ENCODE data around the gene NCAPG. TPM values are rescaled to one million over a fixed set of nuclear protein-coding genes. Genes with fewer than 3 reads are reported as not detected.
A peak's percentile ranks its signal among the peaks of the same experiment; 100 is the strongest.

The NCAPG gene
- total and polyA plus RNA-seq, 2 donors (not counting 1 experiment from before 2014, with no cell fraction given), result 8.0 to 10.1 TPM

GRCh38 chr4:17877661-17878060 is 66.9 kb downstream of the NCAPG start:
- Histone ChIP-seq H3K27me3 (ENCODE audit: control insufficient read depth, insufficient read depth, low read length) (no peaks in the 10 kb centered on the region), H3K27ac (ENCODE audit: insufficient read depth, low read length) (no peak overlapping the region), H3K79me2 (ENCODE audit: control insufficient read depth, insufficient read depth, low read length) (no peaks in the 10 kb centered on the region), H3K9ac (ENCODE audit: insufficient read depth, low read length) (no peak overlapping the region), H3K9me3 (ENCODE audit: control insufficient read depth, insufficient read depth, low read depth, low read length) (no peaks in the 10 kb centered on the region), H4K20me1 (ENCODE audit: control insufficient read depth, extremely low read depth, insufficient read depth, low read length) (no peaks in the 10 kb centered on the region), H3K4me1 (ENCODE audit: control insufficient read depth, extremely low read depth, insufficient read depth, low read length) (no peaks in the 10 kb centered on the region), H3K4me2 (ENCODE audit: extremely low read depth, insufficient read depth, low read length) (no peak overlapping the region), H2AFZ (ENCODE audit: low read length) (no peak overlapping the region), H3K36me3 (ENCODE audit: control insufficient read depth, insufficient read depth, low read length) (no peaks in the 10 kb centered on the region), H3K4me3 (replicated peaks in 1 of 4; ENCODE audit: control extremely low read depth in 1 of 4, insufficient read depth in 1 of 4, low read depth in 3 of 4, low read length in 4 of 4) (no peak overlapping the region)
- DNase-seq (ENCODE audit: low read depth in 2 of 2), result no peak
- TF ChIP-seq EZH2 (IDR thresholded peaks at IDR 0.05; ENCODE audit: low read length, missing control alignments) (no peak), CTCF (conservative IDR thresholded peaks at IDR 0.05 in 1 of 2, IDR thresholded peaks at IDR 0.05 in 1 of 2; ENCODE audit: low read depth in 1 of 2, low read length in 2 of 2) (no peak)

- no peaks in the 10 kb centered on the region for H3K36me3 ChIP-seq (ENCODE audit: control insufficient read depth, insufficient read depth, low read length)
- no peak for TF ChIP-seq EZH2 (IDR thresholded peaks at IDR 0.05; ENCODE audit: low read length, missing control alignments)
- no peak for TF ChIP-seq CTCF (conservative IDR thresholded peaks at IDR 0.05 in 1 of 2, IDR thresholded peaks at IDR 0.05 in 1 of 2; ENCODE audit: low read depth in 1 of 2, low read length in 2 of 2)
- DNase-seq (ENCODE audit: low read depth in 2 of 2), result peak; percentile 12 to 31
- H2AFZ ChIP-seq (ENCODE audit: low read length), result no peak overlapping the region
- H3K27ac ChIP-seq (ENCODE audit: insufficient read depth, low read length), result no peak overlapping the region
- no peaks in the 10 kb centered on the region for H3K9me3 ChIP-seq (ENCODE audit: control insufficient read depth, insufficient read depth, low read depth, low read length)
- H3K4me1 ChIP-seq (ENCODE audit: control insufficient read depth, extremely low read depth, insufficient read depth, low read length), result no peaks in the 10 kb centered on the region
- no peak overlapping the region for H3K4me3 ChIP-seq (replicated peaks in 1 of 4; ENCODE audit: control extremely low read depth in 1 of 4, insufficient read depth in 1 of 4, low read depth in 3 of 4, low read length in 4 of 4)
- no peak overlapping the region for H3K4me2 ChIP-seq (ENCODE audit: extremely low read depth, insufficient read depth, low read length)
- H3K9ac ChIP-seq (ENCODE audit: insufficient read depth, low read length), result no peak overlapping the region
- no peaks in the 10 kb centered on the region for H4K20me1 ChIP-seq (ENCODE audit: control insufficient read depth, extremely low read depth, insufficient read depth, low read length)
- H3K79me2 ChIP-seq (ENCODE audit: control insufficient read depth, insufficient read depth, low read length), result no peaks in the 10 kb centered on the region
- H3K27me3 ChIP-seq (ENCODE audit: control insufficient read depth, insufficient read depth, low read length), result no peaks in the 10 kb centered on the region
Observed at GRCh38 chr4:17884063-17884462, 73.3 kb downstream of the NCAPG start.

GRCh38 chr4:17884511-17884910 is 73.7 kb downstream of the NCAPG start:
- Histone ChIP-seq H3K9ac (ENCODE audit: insufficient read depth, low read length) (no peak overlapping the region), H2AFZ (ENCODE audit: low read length) (no peak overlapping the region), H4K20me1 (ENCODE audit: control insufficient read depth, extremely low read depth, insufficient read depth, low read length) (no peaks in the 10 kb centered on the region), H3K27me3 (ENCODE audit: control insufficient read depth, insufficient read depth, low read length) (no peaks in the 10 kb centered on the region), H3K4me2 (ENCODE audit: extremely low read depth, insufficient read depth, low read length) (no peak overlapping the region), H3K9me3 (ENCODE audit: control insufficient read depth, insufficient read depth, low read depth, low read length) (no peaks in the 10 kb centered on the region), H3K4me1 (ENCODE audit: control insufficient read depth, extremely low read depth, insufficient read depth, low read length) (no peaks in the 10 kb centered on the region), H3K27ac (ENCODE audit: insufficient read depth, low read length) (no peak overlapping the region), H3K79me2 (ENCODE audit: control insufficient read depth, insufficient read depth, low read length) (no peaks in the 10 kb centered on the region), H3K36me3 (ENCODE audit: control insufficient read depth, insufficient read depth, low read length) (no peaks in the 10 kb centered on the region), H3K4me3 (replicated peaks in 1 of 4; ENCODE audit: control extremely low read depth in 1 of 4, insufficient read depth in 1 of 4, low read depth in 3 of 4, low read length in 4 of 4) (no peak overlapping the region)
- DNase-seq (ENCODE audit: low read depth in 2 of 2), result no peak
- TF ChIP-seq EZH2 (IDR thresholded peaks at IDR 0.05; ENCODE audit: low read length, missing control alignments), result no peak
- TF ChIP-seq CTCF (conservative IDR thresholded peaks at IDR 0.05 in 1 of 2, IDR thresholded peaks at IDR 0.05 in 1 of 2; ENCODE audit: low read depth in 1 of 2, low read length in 2 of 2), result no peak
